Measurements from ENCODE around the gene CABP7. TPM values are rescaled to one million over a fixed set of nuclear protein-coding genes. Genes with fewer than 3 reads are reported as not detected.

Gene CABP7
- polyA plus RNA-seq, 1 donor (not counting 4 experiments of a cell fraction or from before 2014, with no cell fraction given), result not detected

DNA sequence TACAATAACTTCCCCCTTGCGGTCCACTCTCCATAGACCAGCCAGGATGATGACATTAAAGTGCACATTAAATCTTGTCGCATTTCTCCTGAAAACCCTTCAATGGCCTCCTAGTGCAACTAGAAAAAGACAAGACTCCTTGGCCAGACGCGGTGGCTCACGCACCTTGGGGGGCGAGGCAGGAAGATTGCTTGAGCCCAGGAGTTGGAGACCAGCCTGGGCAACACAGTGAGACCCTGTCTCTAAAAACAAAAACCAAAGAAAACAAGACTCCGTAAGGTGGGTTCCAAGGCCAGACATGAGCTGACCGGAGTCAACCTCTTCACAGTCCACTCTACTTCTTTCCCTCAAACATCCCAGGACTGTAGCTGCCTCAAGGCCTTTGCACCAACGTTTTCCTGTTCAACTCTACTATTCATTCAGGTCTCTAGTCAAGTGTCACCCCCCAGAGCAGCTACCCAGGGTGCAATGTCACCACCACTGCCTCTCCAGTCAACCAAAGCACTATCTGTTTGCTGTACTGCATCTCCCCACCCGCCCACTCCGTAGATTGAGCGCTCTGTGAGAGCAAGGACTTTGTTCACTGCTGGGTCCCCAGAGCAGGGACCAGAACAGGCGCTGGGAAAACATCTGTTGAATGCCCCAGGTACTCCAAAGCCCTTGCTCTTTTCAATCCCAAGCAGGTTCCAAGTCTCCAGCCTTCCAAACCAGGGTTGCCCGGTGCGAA lies 46.3 kb downstream of the CABP7 start:
- Histone ChIP-seq H3K9me1 (ENCODE audit: control insufficient read depth, extremely low read depth, insufficient read depth, low read length) (no peaks in the 10 kb centered on the region), H3K9me3 (ENCODE audit: control insufficient read depth, low read depth, low read length) (no peaks in the 10 kb centered on the region), H4K20me1 (ENCODE audit: control insufficient read depth, extremely low read depth, insufficient read depth, low read length) (no peaks in the 10 kb centered on the region), H3K27me3 (ENCODE audit: control insufficient read depth, extremely low read depth, insufficient read depth, low read length) (no peaks in the 10 kb centered on the region), H3K9ac (ENCODE audit: control insufficient read depth, extremely low read depth, insufficient read depth, low read length) (peak overlapping the region; percentile 94), H3K4me3 (ENCODE audit: control insufficient read depth in 2 of 3, extremely low read depth in 1 of 3, insufficient read depth in 2 of 3, low read depth in 1 of 3, low read length in 3 of 3) (peak overlapping the region; percentile 61 to 89 (median 86)), H3K36me3 (ENCODE audit: control insufficient read depth in 2 of 2, extremely low read depth in 1 of 2, insufficient read depth in 2 of 2, low read length in 2 of 2) (peaks cover 8 to 13% of the 10 kb centered on the region in 2 experiments), H3K4me1 (ENCODE audit: control insufficient read depth, extremely low read depth, insufficient read depth, low read length) (peaks cover 19% of the 10 kb centered on the region), H2AFZ (ENCODE audit: control insufficient read depth, low read length) (peak overlapping the region; percentile 85), H3K79me2 (ENCODE audit: control insufficient read depth, insufficient read depth, low read length) (peaks cover 34% of the 10 kb centered on the region), H3K27ac (ENCODE audit: control insufficient read depth, insufficient read depth, low read length) (peak overlapping the region; percentile 87), H3K4me2 (ENCODE audit: control insufficient read depth, extremely low read depth, insufficient read depth, low read depth, low read length) (peak overlapping the region; percentile 92)
- DNase-seq (ENCODE audit: low read depth, low spot score), result no peak
- no peak for FAIRE-seq
- TF ChIP-seq, protein P1, sequence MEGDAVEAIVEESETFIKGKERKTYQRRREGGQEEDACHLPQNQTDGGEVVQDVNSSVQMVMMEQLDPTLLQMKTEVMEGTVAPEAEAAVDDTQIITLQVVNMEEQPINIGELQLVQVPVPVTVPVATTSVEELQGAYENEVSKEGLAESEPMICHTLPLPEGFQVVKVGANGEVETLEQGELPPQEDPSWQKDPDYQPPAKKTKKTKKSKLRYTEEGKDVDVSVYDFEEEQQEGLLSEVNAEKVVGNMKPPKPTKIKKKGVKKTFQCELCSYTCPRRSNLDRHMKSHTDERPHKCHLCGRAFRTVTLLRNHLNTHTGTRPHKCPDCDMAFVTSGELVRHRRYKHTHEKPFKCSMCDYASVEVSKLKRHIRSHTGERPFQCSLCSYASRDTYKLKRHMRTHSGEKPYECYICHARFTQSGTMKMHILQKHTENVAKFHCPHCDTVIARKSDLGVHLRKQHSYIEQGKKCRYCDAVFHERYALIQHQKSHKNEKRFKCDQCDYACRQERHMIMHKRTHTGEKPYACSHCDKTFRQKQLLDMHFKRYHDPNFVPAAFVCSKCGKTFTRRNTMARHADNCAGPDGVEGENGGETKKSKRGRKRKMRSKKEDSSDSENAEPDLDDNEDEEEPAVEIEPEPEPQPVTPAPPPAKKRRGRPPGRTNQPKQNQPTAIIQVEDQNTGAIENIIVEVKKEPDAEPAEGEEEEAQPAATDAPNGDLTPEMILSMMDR (optimal IDR thresholded peaks at IDR 0.05 in 1 of 3, IDR thresholded peaks at IDR 0.05 in 1 of 3, conservative IDR thresholded peaks at IDR 0.05 in 1 of 3; ENCODE audit: extremely low read depth in 1 of 3, insufficient read depth in 2 of 3, low read length in 3 of 3), result no peak
- TF ChIP-seq EZH2 (IDR thresholded peaks at IDR 0.05; ENCODE audit: low read length), result no peak
- dilution Hi-C loops (cut with MboI; ENCODE audit: extremely low pct_ligation_motif_present, low sequenced_read_pairs), result no loop called here

DNA sequence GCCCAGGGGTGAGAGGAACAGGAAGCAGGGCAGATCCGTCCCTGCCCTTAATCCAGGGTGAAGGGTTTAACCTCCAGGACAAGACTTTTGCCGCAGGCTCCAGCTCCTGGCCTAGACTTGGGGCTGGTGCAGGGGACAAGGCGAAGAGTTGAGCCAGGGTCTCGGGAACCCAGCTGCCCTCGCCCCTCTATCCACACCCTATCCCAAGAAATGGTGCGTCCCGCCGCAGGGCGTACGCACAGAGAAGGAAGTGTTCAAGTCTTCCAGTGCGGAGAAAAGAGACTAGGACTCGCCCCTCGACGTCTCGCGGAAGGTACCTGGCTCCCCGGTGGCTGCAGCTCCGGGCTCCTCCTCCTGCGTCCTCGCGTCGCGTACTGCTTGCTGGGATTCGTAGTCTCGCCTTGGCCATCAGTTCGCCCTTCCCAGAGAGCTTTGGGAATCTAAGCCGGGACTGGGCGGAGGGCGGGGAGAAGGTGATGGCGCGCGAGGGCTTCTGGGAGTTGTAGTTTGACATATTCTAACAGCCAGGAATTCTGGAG lies 46.9 kb downstream of the CABP7 start, which contains the start of gene ZMAT5:
Gene ZMAT5 (minus strand): TSS at position 376 of the 539 bp plus-strand sequence. CDS start 18,463 bp downstream, outside the sequence.
- Histone ChIP-seq H3K4me2 (ENCODE audit: control insufficient read depth, extremely low read depth, insufficient read depth, low read depth, low read length) (peak within 1 kb of the TSS; percentile 92), H3K79me2 (ENCODE audit: control insufficient read depth, insufficient read depth, low read length) (peaks cover 34% of the 10 kb centered on the region), H3K27me3 (ENCODE audit: control insufficient read depth, extremely low read depth, insufficient read depth, low read length) (no peaks in the 10 kb centered on the region), H4K20me1 (ENCODE audit: control insufficient read depth, extremely low read depth, insufficient read depth, low read length) (no peaks in the 10 kb centered on the region), H3K9ac (ENCODE audit: control insufficient read depth, extremely low read depth, insufficient read depth, low read length) (peak within 1 kb of the TSS; percentile 94), H2AFZ (ENCODE audit: control insufficient read depth, low read length) (peak within 1 kb of the TSS; percentile 99), H3K9me3 (ENCODE audit: control insufficient read depth, low read depth, low read length) (no peaks in the 10 kb centered on the region), H3K27ac (ENCODE audit: control insufficient read depth, insufficient read depth, low read length) (peak within 1 kb of the TSS; percentile 87), H3K4me3 (ENCODE audit: control insufficient read depth in 2 of 3, extremely low read depth in 1 of 3, insufficient read depth in 2 of 3, low read depth in 1 of 3, low read length in 3 of 3) (peak within 1 kb of the TSS; percentile 77 to 98 (median 95)), H3K4me1 (ENCODE audit: control insufficient read depth, extremely low read depth, insufficient read depth, low read length) (peaks cover 19% of the 10 kb centered on the region), H3K36me3 (ENCODE audit: control insufficient read depth in 2 of 2, extremely low read depth in 1 of 2, insufficient read depth in 2 of 2, low read length in 2 of 2) (peaks cover 8 to 13% of the 10 kb centered on the region in 2 experiments), H3K9me1 (ENCODE audit: control insufficient read depth, extremely low read depth, insufficient read depth, low read length) (no peaks in the 10 kb centered on the region)
- dilution Hi-C loops (cut with MboI; ENCODE audit: extremely low pct_ligation_motif_present, low sequenced_read_pairs), result no loop called here
- TF ChIP-seq, protein P1 (optimal IDR thresholded peaks at IDR 0.05 in 1 of 3, IDR thresholded peaks at IDR 0.05 in 1 of 3, conservative IDR thresholded peaks at IDR 0.05 in 1 of 3; ENCODE audit: extremely low read depth in 1 of 3, insufficient read depth in 2 of 3, low read length in 3 of 3), result no peak
- TF ChIP-seq EZH2 (IDR thresholded peaks at IDR 0.05; ENCODE audit: low read length), result no peak
- peak; percentile 69 for DNase-seq (ENCODE audit: low read depth, low spot score)
- peak; percentile 87 for FAIRE-seq
